Measurements from ENCODE around the gene HOOK2. TPM values are rescaled to one million over a fixed set of nuclear protein-coding genes. Genes with fewer than 3 reads are reported as not detected.

The HOOK2 gene
- total and polyA plus RNA-seq, 2 experiments from 2014 or later: 70.5 to 113 TPM

DNA sequence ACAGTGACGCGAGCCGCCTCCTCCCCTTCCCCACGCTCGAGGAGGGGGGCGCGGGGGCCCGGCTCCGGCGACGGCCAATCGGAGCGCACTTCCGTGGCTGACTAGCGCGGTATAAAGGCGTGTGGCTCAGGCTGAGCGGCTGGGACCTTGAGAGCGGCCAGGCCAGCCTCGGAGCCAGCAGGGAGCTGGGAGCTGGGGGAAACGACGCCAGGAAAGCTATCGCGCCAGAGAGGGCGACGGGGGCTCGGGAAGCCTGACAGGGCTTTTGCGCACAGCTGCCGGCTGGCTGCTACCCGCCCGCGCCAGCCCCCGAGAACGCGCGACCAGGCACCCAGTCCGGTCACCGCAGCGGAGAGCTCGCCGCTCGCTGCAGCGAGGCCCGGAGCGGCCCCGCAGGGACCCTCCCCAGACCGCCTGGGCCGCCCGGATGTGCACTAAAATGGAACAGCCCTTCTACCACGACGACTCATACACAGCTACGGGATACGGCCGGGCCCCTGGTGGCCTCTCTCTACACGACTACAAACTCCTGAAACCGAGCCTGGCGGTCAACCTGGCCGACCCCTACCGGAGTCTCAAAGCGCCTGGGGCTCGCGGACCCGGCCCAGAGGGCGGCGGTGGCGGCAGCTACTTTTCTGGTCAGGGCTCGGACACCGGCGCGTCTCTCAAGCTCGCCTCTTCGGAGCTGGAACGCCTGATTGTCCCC is 16.1 kb upstream of the HOOK2 start, which contains the start of gene JUNB:
Gene JUNB, plus strand, starts transcription at position 142 of the 706 bp plus-strand sequence. Its CDS starts 286 bp downstream, at position 428.
- peak within 1 kb of the TSS; percentile 94 for H3K4me3 ChIP-seq
- no peaks in the 10 kb centered on the region for H3K36me3 ChIP-seq (replicated peaks; ENCODE audit: insufficient read depth, low read depth)
- peak within 1 kb of the TSS; percentile 84 for H3K4me2 ChIP-seq
- H3K27ac ChIP-seq: peak within 1 kb of the TSS; percentile 99
- no peaks in the 10 kb centered on the region for H3K9me2 ChIP-seq (replicated peaks; ENCODE audit: insufficient read depth)
- peaks cover 41% of the 10 kb centered on the region for H3K4me1 ChIP-seq (ENCODE audit: insufficient read depth)
- H4K20me1 ChIP-seq (ENCODE audit: insufficient read depth, poor library complexity, severe bottlenecking): peaks cover 10% of the 10 kb centered on the region
- H3K27me3 ChIP-seq: no peaks in the 10 kb centered on the region
- no peak within 1 kb of the TSS for H2AFZ ChIP-seq
- H3K79me2 ChIP-seq: peaks cover 18% of the 10 kb centered on the region
- DNase-seq (ENCODE audit: low spot score): peak; percentile 98
- no peak for TF ChIP-seq EZH2 (IDR thresholded peaks at IDR 0.05; ENCODE audit: borderline replicate concordance)
- no peak for TF ChIP-seq CTCF (IDR thresholded peaks at IDR 0.05; ENCODE audit: poor library complexity)
- TF ChIP-seq EZH2phosphoT487 (IDR thresholded peaks at IDR 0.05; ENCODE audit: low read depth, severe bottlenecking, unreplicated experiment): no peak
- WGBS (ENCODE audit: low lambda C conversion rate, missing lambda C conversion rate): 2% methylated on average over 53 of the region's 73 CpGs
- H3K9me3 ChIP-seq (ENCODE audit: low read depth): no peaks in the 10 kb centered on the region

DNA sequence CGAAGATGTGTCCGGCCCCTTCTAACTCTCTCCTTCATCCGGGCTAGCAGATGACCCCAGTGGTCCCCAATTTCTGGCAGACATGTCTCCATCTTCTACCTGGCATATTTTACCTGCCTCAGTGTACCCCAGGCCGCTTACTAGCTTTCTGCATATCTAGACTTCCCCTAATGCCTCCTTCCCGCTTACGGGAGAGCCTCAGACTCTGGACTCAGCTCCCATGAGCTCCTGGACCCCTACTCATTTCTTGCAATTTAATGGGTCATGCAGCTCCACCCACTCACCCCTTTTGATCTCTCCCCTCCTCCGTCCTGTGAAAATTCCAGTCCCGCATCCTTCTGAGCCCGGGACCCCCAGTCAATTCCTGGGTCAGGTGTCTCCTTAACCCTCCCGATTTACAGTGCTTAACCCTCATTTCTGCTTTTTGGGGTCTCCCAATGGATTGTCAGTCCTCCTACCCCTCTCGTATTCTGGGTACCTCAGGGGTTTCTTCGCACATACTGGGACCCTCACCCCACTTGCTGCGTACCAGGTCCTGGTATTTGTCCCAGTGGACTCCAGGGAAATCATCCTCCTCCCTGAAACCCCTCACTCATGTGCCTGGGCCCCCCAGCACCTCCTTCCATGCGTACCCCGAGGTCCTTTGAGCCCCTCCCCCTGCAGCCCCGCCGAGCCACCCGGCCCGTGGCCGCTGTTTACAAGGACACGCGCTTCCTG is 15.4 kb upstream of the HOOK2 start:
- peaks cover 10% of the 10 kb centered on the region for H4K20me1 ChIP-seq (ENCODE audit: insufficient read depth, poor library complexity, severe bottlenecking)
- no peaks in the 10 kb centered on the region for H3K9me3 ChIP-seq (ENCODE audit: low read depth)
- no peaks in the 10 kb centered on the region for H3K9me2 ChIP-seq (replicated peaks; ENCODE audit: insufficient read depth)
- H3K27ac ChIP-seq: peak overlapping the region; percentile 99
- DNase-seq (ENCODE audit: low spot score): no peak
- no peaks in the 10 kb centered on the region for H3K36me3 ChIP-seq (replicated peaks; ENCODE audit: insufficient read depth, low read depth)
- no peaks in the 10 kb centered on the region for H3K27me3 ChIP-seq
- WGBS (ENCODE audit: low lambda C conversion rate, missing lambda C conversion rate): 12% methylated on average over 18 of the region's 22 CpGs
- peaks cover 18% of the 10 kb centered on the region for H3K79me2 ChIP-seq
- H3K4me2 ChIP-seq: peak overlapping the region; percentile 84
- H2AFZ ChIP-seq: no peak overlapping the region
- TF ChIP-seq EZH2phosphoT487 (IDR thresholded peaks at IDR 0.05; ENCODE audit: low read depth, severe bottlenecking, unreplicated experiment) (no peak), CTCF (IDR thresholded peaks at IDR 0.05; ENCODE audit: poor library complexity) (no peak), EZH2 (IDR thresholded peaks at IDR 0.05; ENCODE audit: borderline replicate concordance) (no peak)
- H3K4me1 ChIP-seq (ENCODE audit: insufficient read depth): peaks cover 42% of the 10 kb centered on the region
- H3K4me3 ChIP-seq: peak overlapping the region; percentile 0

GRCh38 chr19:12789904-12790619 is 14.7 kb upstream of the HOOK2 start:
- Histone ChIP-seq H3K4me1 (ENCODE audit: insufficient read depth) (peaks cover 47% of the 10 kb centered on the region), H3K9me2 (replicated peaks; ENCODE audit: insufficient read depth) (no peaks in the 10 kb centered on the region), H3K79me2 (peaks cover 18% of the 10 kb centered on the region), H3K36me3 (replicated peaks; ENCODE audit: insufficient read depth, low read depth) (no peaks in the 10 kb centered on the region), H3K27me3 (no peaks in the 10 kb centered on the region), H3K4me2 (peak overlapping the region; percentile 84), H4K20me1 (ENCODE audit: insufficient read depth, poor library complexity, severe bottlenecking) (peaks cover 10% of the 10 kb centered on the region), H3K27ac (peak overlapping the region; percentile 99), H2AFZ (no peak overlapping the region), H3K4me3 (peak overlapping the region; percentile 0), H3K9me3 (ENCODE audit: low read depth) (no peaks in the 10 kb centered on the region)
- peak; percentile 98 for DNase-seq (ENCODE audit: low spot score)
- TF ChIP-seq CTCF (IDR thresholded peaks at IDR 0.05; ENCODE audit: poor library complexity): no peak
- no peak for TF ChIP-seq EZH2 (IDR thresholded peaks at IDR 0.05; ENCODE audit: borderline replicate concordance)
- TF ChIP-seq EZH2phosphoT487 (IDR thresholded peaks at IDR 0.05; ENCODE audit: low read depth, severe bottlenecking, unreplicated experiment): no peak
- under 1% methylated on average over 42 of the region's 56 CpGs for WGBS (ENCODE audit: low lambda C conversion rate, missing lambda C conversion rate)
